LNCAP (cell line): Measurements from ENCODE around the gene SLC2A4RG.

Experiments
- CTCF ChIP-seq: fragments of 450-650 bp; IDR thresholded peaks from 2 replicates; pipeline ENCODE4 v1.5.1; 2017; ENCODE audit warnings: mild to moderate bottlenecking

The SLC2A4RG gene

GRCh38 chr20:63782521-63782971, 43.0 kb downstream of the SLC2A4RG start:
- no peak for TF ChIP-seq CTCF

- TF ChIP-seq CTCF, result no peak
Observed at GRCh38 chr20:63783970-63784369, 44.4 kb downstream of the SLC2A4RG start.

GRCh38 chr20:63785691-63786131, 46.1 kb downstream of the SLC2A4RG start:
- no peak for TF ChIP-seq CTCF

GRCh38 chr20:63787302-63787701, 47.7 kb downstream of the SLC2A4RG start:
- no peak for TF ChIP-seq CTCF

- no peak for TF ChIP-seq CTCF
Observed at GRCh38 chr20:63787749-63788148, 48.2 kb downstream of the SLC2A4RG start.

- TF ChIP-seq CTCF, result no peak
Observed at GRCh38 chr20:63789836-63790571, 50.4 kb downstream of the SLC2A4RG start.

- no peak for TF ChIP-seq CTCF
Observed at GRCh38 chr20:63790572-63791168, 51.1 kb downstream of the SLC2A4RG start.
